NCI-H1694 (cell line): ENCODE measurements around the gene MUC20.
"Not testable (repeated sequence)": the region's sequence is repeated elsewhere in the genome, so short reads cannot be mapped to it uniquely, and the experiment has no call there.

Experiments
- DNase-seq: peaks from one replicate; lab custom pipeline; 2025; lab: John Stamatoyannopoulos, UW

MUC20 gene

DNA sequence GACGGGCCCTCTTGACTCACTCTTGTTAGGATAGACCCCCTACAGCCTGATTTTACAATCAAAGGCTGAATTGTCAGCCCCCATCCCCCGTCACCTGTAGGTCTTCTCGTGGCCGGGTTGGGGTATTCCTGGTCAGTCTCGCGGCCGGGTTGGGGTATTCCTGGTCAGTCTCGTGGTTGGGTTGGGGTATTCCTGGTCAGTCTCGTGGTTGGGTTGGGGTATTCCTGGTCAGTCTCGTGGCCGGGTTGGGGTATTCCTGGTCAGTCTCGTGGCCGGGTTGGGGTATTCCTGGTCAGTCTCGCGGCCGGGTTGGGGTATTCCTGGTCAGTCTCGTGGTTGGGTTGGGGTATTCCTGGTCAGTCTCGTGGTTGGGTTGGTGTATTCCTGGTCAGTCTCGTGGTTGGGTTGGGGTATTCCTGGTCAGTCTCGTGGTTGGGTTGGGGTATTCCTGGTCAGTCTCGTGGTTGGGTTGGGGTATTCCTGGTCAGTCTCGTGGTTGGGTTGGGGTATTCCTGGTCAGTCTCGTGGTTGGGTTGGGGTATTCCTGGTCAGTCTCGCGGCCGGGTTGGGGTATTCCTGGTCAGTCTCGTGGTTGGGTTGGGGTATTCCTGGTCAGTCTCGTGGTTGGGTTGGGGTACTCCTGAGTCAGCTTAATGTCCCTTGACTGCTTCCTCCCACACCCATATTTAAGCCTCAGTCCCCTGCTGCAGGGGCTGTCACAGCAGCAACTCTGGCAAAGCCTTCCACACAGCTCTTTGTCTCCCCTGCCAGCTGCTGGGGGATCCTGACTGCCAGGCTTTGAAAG lies 50.3 kb downstream of the MUC20 start:
- DNase-seq = not testable (repeated sequence)

DNA sequence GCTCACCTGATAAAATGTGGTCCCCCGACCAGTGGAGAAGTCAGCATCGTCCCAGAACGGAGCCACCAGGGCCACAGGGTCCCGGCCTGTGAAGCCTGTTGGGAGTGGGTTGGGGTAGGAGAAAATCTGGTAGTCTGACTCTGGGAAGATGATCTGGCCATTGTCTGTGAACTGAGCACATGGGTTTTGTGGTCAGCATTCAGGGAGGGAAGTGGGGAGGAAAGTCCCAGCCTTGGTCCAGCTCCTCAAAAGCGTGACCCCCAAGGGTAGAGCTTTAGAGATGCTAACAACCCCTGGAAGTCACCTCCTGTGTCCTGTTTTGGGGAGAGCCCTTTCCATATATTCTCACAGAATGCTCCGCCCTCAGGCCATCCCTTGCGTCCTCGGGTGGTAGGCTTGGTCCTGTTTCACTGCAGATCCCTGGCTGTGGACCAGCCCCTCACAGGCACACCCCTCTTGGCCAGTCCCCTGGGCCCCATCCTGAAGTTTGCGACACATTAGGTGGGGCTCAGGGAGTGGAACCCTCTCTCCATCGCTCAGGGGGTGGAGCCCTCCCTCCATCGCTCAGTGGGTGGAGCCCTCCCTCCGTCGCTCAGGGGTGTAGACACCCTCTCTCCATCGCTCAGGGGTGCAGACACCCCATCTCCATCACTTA lies 51.0 kb downstream of the MUC20 start:
- DNase-seq = no peak

DNA sequence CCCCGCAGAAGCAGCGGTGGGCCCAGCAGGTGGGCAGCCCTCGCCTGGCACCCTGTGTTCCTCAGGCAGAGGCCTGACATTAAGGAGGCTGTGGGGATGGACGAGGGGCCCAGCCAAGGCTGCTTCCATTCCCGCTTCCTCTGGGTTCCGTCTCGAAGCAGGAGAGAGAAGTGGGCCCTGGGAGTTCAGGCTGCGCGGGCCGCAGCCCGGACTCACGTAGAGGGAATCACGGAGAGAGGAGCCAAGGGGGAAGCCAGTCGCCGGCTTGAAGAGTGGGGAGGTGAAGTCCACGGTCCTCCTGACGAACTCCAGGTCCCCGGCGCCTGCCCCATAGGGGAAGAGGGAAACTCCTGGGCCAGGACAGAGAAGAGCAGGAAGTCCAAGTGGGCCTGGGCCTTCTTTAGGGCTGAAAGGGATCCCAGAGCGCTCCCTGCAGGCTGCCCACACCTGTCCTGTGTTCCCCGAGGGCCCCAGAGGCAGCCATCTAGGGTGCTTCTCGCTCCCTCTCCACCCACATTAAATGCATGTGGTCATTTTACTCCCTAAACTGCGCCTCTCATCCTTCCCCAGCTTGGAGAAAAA lies 53.3 kb downstream of the MUC20 start:
- no peak for DNase-seq

DNA sequence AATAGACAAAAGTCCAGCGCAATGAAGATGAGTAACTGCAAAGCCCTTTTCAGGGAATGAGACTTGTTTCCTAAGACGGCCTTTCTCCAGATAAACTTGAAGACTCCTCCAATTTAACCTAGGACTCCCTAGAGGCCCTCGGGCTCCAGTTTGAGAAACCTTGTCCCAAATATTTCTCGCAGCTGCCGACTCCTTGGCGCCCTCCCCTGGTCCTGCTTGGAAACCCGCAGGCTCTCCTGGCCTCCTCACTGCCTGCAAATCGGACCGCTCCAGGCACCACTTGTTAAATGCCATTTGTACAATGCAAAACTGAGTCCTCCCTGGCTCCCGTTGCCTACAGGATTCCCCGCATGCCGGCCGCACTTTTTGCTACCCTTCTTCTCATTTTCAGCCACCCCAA lies 54.1 kb downstream of the MUC20 start:
- peak; percentile 31 for DNase-seq

DNA sequence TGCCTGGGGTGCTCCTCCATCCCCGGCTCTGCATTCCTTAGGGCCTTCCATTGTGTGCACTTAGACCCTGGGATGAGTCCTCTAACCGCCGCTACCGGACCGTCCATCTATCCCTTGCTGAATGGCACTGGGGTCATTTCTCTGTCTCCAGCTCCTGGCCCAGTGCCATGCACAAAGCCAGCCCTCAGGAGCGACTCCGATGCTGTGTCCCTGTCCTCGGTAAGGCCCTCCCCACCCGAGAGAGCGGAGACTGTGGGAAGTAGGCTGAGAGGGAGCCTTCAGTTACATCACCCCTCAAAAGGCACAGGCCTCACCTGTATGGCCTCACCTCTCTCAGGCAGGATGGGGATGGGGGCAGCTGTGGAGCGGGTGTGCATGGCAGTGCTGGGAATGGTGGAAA lies 57.2 kb downstream of the MUC20 start:
- DNase-seq = no peak

DNA sequence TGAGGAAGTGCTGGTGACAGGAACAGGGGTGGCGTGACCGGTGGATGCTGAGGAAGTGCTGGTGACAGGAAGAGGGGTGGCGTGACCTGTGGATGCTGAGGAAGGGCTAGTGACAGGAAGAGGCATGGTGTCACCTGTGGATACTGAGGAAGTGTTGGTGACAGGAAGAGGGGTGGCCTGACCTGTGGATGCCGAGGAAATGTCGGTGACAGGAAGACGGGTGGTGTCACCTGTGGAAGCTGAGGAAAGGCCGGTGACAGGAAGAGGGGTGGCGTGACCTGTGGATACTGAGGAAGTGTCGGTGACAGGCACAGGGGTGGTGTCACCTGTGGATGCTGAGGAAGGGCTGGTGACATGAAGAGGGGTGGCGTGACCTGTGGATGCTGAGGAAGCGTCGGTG lies 60.5 kb downstream of the MUC20 start:
- not testable (repeated sequence) for DNase-seq
